Psoas muscle (tissue), 8 donors: ENCODE results near the gene DCTN4. TPM values are rescaled to one million over a fixed set of nuclear protein-coding genes. Genes with fewer than 3 reads are reported as not detected.

ENCODE experiments used
- ATAC-seq, 4 donors: fragments of 200-7000 bp; cut with Tn5 transposase; one replicate each; pipeline ENCODE4 v1.9.1; 2020; ENCODE audit warnings: moderate library complexity in 3 of 4, mild to moderate bottlenecking in 2 of 4
- DNase-seq, 2 donors: peaks; one replicate each; pipeline ENCODE4 v3.0.0-alpha.2; 2020
- H3K27ac ChIP-seq: fragments of 200-600 bp; one replicate; pipeline ENCODE4 v1.8.0; 2022
- H3K27me3 ChIP-seq, 3 donors: fragments of 200-600 bp in 1 of 3; one replicate each; pipeline versions ENCODE4 v1.6.1 to v1.8.0; 2013 to 2022; ENCODE audit warnings: low read length in 2 of 3, mild to moderate bottlenecking in 2 of 3, moderate library complexity in 1 of 3; ENCODE audit not compliant: insufficient read depth in 3 of 3
- H3K36me3 ChIP-seq, 2 donors: fragments of 200-600 bp in 1 of 2; one replicate each; pipeline versions ENCODE4 v1.6.1 to v1.8.0; 2013 to 2022; ENCODE audit warnings: low read depth in 1 of 2, mild to moderate bottlenecking in 1 of 2, moderate library complexity in 1 of 2; ENCODE audit not compliant: insufficient read depth in 1 of 2
- H3K4me1 ChIP-seq: fragments of 200-600 bp; one replicate; pipeline ENCODE4 v1.8.0; 2022
- H3K4me3 ChIP-seq: fragments of 200-600 bp; one replicate; pipeline ENCODE4 v1.8.0; 2022; ENCODE audit warnings: mild to moderate bottlenecking
- H3K9me3 ChIP-seq: fragments of 200-600 bp; one replicate; pipeline ENCODE4 v1.8.0; 2022
- WGBS, 3 donors: extraction: QIAGEN DNeasy Blood & Tissue Kit; methylation state at CpG; one replicate each; pipeline versions ENCODE4 v1.1.6 to v1.1.7; 2013; 5-methylcytosine and 5-hydroxymethylcytosine counted together
- intact Hi-C, 2 donors: fragments of 100-400 bp; cut with DNase I; formaldehyde crosslinking; loops; one replicate each; pipeline versions ENCODE4 v1.11.0 to v1.14.2; 2022
- polyA plus RNA-seq, 3 donors: library from polyadenylated mRNA; stranded (reverse); fragments of 200-250 nt; gene quantifications; one replicate each; pipeline ENCODE4 v1.2.3, GENCODE V29; 2013
- total RNA-seq, 4 donors: library from RNA; stranded (reverse); fragmentation: NEBNext Ultra II Directional in 2 of 4; extraction: Animal tissue kit (Norgen Biotek cat#: 25700) in 2 of 4; gene quantifications; one replicate each; pipeline versions ENCODE4 v1.2.1 to v1.2.4, GENCODE V29; 2021 to 2023
- TF ChIP-seq, protein P1 (sequence below): fragments of 200-600 bp; IDR thresholded peaks from one replicate; pipeline ENCODE4 v1.8.0; 2022; ENCODE audit warnings: antibody characterized with exemption
- donor health status: healthy with polysubstance abuse.
- donor health status: DM: no; HTN: no; CAD: no; lungs with moderate emphysema.
- donor health status: Bipolar disorder and iron deficiency.
- donor health status: healthy.
- donor health status: DM: yes; HTN: yes; CAD: no.
- donor health status: DM: no; HTN: no; CAD: no.
- donor health status: DM: no; HTN: no; CAD: no.
- donor health status: DM: yes; HTN: yes; CAD: no.

The DCTN4 gene
- total and polyA plus RNA-seq, 7 donors, result 28.8 to 81.5 (median 50.9) TPM

DNA sequence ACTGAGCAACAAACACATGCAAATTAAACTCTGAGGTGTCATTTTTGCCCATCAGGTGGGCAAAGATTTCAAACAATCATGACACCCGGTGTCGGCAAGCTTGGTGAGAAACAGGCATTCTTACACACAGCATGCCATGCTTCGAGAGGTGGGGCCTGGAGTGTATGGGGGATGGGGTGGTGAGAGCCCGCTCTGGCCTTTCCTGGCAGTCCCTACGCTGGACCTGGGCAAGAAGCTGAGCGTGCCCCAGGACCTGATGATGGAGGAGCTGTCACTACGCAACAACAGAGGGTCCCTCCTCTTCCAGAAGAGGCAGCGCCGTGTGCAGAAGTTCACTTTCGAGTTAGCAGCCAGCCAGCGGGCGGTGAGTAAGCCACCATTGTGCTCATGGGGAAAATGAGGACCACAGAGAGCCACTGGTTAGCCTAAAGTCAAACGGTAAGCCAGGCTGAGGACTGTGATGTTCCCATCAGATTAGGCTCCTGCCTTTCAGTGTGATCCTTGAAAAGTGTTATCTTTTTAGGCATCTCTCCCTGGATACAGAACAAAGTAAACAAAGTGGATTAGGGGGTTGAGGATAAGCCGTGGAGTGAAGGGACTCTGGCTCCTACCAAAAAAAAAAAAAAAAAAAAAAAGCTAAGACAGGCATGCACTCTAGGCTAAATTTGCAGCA, 88.4 kb downstream of the DCTN4 start:
- Histone ChIP-seq H3K4me3 (no peak overlapping the region), H3K4me1 (peaks cover 47% of the 10 kb centered on the region), H3K36me3 (no peaks in the 10 kb centered on the region), H3K9me3 (no peaks in the 10 kb centered on the region), H3K27me3 (no peaks in the 10 kb centered on the region), H3K27ac (peak overlapping the region; percentile 92)
- intact Hi-C loops, result loop anchor here in 1 of 2 donors (5.0 kb wide), 1 partner anchor 108 kb away; no protein-coding TSS in a partner anchor
- WGBS, 3 donors, result 74 to 89% (median 75%) methylated on average over 14 of the region's 14 CpGs
- peak in 1 of 4 donors; percentile 39 for ATAC-seq
- TF ChIP-seq, protein P1, sequence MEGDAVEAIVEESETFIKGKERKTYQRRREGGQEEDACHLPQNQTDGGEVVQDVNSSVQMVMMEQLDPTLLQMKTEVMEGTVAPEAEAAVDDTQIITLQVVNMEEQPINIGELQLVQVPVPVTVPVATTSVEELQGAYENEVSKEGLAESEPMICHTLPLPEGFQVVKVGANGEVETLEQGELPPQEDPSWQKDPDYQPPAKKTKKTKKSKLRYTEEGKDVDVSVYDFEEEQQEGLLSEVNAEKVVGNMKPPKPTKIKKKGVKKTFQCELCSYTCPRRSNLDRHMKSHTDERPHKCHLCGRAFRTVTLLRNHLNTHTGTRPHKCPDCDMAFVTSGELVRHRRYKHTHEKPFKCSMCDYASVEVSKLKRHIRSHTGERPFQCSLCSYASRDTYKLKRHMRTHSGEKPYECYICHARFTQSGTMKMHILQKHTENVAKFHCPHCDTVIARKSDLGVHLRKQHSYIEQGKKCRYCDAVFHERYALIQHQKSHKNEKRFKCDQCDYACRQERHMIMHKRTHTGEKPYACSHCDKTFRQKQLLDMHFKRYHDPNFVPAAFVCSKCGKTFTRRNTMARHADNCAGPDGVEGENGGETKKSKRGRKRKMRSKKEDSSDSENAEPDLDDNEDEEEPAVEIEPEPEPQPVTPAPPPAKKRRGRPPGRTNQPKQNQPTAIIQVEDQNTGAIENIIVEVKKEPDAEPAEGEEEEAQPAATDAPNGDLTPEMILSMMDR, result no peak
- no peak for DNase-seq

DNA sequence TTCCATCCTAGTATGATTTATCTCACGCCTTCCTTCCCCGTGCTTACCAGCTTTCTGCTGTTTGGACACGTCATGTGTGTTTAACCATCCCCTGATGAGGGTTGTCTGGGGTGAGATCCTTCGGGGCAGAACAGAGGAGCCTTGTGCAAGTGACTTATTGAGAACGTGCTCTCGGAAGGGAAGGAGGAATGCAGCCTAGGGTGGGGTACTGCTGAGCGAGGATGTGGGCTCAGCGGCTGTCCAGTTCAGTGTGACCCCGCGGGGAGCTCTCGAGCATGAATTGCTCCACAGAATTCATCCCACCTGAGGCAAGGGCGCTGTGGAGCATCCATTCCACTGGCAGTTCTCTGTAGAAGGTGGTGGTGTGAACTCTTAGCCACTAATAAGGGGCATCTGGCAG, 93.8 kb downstream of the DCTN4 start:
- H3K4me1 ChIP-seq, result peaks cover 39% of the 10 kb centered on the region

DNA sequence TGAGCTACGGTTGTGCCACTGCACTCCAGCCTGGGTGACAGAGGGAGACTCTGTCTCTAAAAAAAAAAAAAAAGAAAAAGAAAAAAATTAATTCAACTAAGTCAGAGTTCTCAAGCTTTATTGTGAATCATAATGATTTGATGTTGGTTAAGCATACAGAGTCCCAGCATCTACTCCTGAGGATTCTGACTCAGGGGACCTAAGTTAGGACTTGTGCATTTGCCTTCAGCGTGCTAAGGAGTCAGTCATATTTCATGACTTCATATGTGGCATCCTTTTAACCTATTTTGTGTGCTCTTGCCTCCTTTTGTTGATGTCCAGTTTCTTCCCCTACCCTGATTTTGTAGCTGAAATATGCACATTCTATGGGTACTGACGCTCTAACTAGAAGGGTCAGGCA, 94.9 kb downstream of the DCTN4 start:
- no peaks in the 10 kb centered on the region for H3K36me3 ChIP-seq
- no peaks in the 10 kb centered on the region for H3K27me3 ChIP-seq
- H3K4me3 ChIP-seq, result no peak overlapping the region
- intact Hi-C loops, result no loop called here
- no peaks in the 10 kb centered on the region for H3K9me3 ChIP-seq
- 49 to 73% (median 55%) methylated on average over 3 of the region's 3 CpGs for WGBS, 3 donors
- H3K27ac ChIP-seq, result peak overlapping the region; percentile 95
- TF ChIP-seq, protein P1, result no peak
- peaks cover 50% of the 10 kb centered on the region for H3K4me1 ChIP-seq
- no peak for DNase-seq
- ATAC-seq, result no peak

More for the DNA sequence above, 93.8 kb downstream of the DCTN4 start:
- TF ChIP-seq, protein P1, result no peak
- intact Hi-C loops, result no loop called here
- H3K36me3 ChIP-seq, result no peaks in the 10 kb centered on the region
- ATAC-seq (peak in 2 of 4 donors; percentile 16), DNase-seq (no peak)
- H3K27ac ChIP-seq, result peak overlapping the region; percentile 65
- H3K27me3 ChIP-seq, result no peaks in the 10 kb centered on the region
- H3K9me3 ChIP-seq, result no peaks in the 10 kb centered on the region
- 50 to 61% (median 54%) methylated on average over 12 of the region's 12 CpGs for WGBS, 3 donors
- H3K4me3 ChIP-seq, result no peak overlapping the region

DNA sequence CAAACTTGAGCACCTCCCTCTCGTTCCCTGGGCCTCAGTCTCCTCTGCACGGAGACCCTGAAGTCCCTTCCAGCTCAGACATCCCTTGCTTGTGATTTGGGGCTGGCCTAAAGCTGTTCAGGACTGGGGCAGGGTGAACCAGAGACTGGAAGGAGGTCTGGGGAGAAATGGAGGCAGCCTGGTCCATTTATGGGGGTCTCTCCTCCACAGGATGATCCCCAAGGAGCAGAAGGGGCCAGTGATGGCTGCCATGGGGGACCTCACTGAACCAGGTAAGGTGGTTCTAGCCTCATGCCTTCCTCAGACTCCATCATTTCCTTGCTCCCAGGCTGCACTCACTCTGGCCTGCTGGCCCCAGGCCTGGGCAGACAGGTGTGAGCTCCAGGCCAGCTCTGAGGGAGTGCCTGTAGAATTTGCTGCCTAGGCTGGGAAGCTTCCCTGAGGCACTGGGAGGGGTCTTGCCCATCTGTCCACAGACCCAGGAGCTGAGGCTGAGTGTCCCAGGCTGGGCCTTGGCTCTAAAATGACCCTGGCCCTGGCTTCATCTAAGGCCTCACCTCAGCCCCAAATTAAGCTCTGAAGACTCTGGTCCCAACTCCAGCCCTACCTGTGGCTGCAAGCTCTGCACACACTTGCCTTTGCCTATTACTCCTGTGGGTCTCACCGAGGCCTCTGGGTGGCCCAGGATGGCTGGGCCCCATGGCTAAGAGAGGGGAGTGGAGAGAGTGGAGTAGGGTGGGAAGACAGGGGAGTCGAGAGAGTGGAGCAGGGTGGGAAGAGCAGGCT, 95.9 kb downstream of the DCTN4 start:
- peak in 2 of 4 donors; percentile 15 to 36 for ATAC-seq
- TF ChIP-seq, protein P1, result no peak
- Histone ChIP-seq H3K9me3 (no peaks in the 10 kb centered on the region), H3K27me3 (no peaks in the 10 kb centered on the region), H3K27ac (peak overlapping the region; percentile 95), H3K4me3 (peak overlapping the region; percentile 59), H3K4me1 (peaks cover 58% of the 10 kb centered on the region), H3K36me3 (no peaks in the 10 kb centered on the region)
- 32 to 64% (median 38%) methylated on average over 4 of the region's 4 CpGs for WGBS, 3 donors
- peak in 1 of 2 donors; percentile 51 for DNase-seq
- intact Hi-C loops, result no loop called here
